NCI-H2196 treated with DMSO at 0.1 percent for 48 hours (cell line): ENCODE data around the gene OR1L8.

Source experiments
- DNase-seq: peaks from one replicate; lab custom pipeline; 2025; ENCODE audit not compliant: unreplicated experiment; lab: John Stamatoyannopoulos, UW

The OR1L8 gene

GRCh38 chr9:122518841-122519240 is 64.3 kb downstream of the OR1L8 start, which contains the start of gene OR1J4:
Gene OR1J4 (plus strand): TSS chr9:122519141. CDS start chr9:122519141, 0 bp downstream.
- DNase-seq = no peak

DNA sequence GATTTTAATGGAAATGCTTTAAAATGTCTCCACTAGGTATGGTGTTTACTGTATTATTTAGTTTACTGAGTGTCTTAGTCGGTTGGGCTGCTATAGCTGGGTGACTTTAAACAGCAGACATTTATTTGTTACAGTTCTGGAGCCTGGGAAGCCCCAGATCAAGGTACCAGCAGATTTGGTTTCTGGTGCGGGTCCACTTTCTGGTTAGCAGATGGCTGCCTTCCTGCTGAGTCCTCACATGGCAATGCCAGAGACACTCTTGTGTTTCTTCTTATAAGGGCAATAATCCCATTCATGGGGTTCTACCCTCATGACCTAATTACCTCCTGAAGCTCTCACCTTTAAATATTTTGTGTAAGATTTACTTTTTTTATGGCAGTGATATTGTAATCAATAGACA is 65.0 kb downstream of the OR1L8 start:
- no peak for DNase-seq
